Lung (tissue), 12 donors: ENCODE data around the gene SLC15A1. TPM values are rescaled to one million over a fixed set of nuclear protein-coding genes. Genes with fewer than 3 reads are reported as not detected.

Source experiments
- ATAC-seq: fragments of 200-7000 bp; cut with Tn5 transposase; one replicate; pipeline ENCODE4 v1.9.1; 2020; ENCODE audit warnings: moderate number of reproducible peaks; ENCODE audit not compliant: insufficient read depth, low FRiP score
- DNase-seq, 3 donors: peaks; one replicate each; pipeline ENCODE4 v3.0.0-alpha.2; 2013 to 2017
- H3K27ac ChIP-seq, 2 donors: one replicate each; pipeline ENCODE4 v1.5.1; 2013; ENCODE audit warnings: mild to moderate bottlenecking in 2 of 2, moderate library complexity in 2 of 2, control low read depth in 1 of 2, inconsistent platforms in 1 of 2, low read depth in 1 of 2, low read length in 1 of 2
- H3K27me3 ChIP-seq, 3 donors: one replicate each; pipeline ENCODE4 v1.5.1; 2013; ENCODE audit warnings: low read length in 2 of 3; ENCODE audit not compliant: control insufficient read depth in 3 of 3, insufficient read depth in 3 of 3
- H3K36me3 ChIP-seq, 4 donors: one replicate each; pipeline ENCODE4 v1.5.1; 2013; ENCODE audit warnings: low read length in 4 of 4, mild to moderate bottlenecking in 1 of 4, moderate library complexity in 1 of 4; ENCODE audit not compliant: control insufficient read depth in 4 of 4, insufficient read depth in 4 of 4
- H3K4me1 ChIP-seq, 5 donors: one replicate each; pipeline ENCODE4 v1.5.1; 2013; ENCODE audit warnings: low read length in 5 of 5, mild to moderate bottlenecking in 2 of 5, moderate library complexity in 1 of 5; ENCODE audit not compliant: control insufficient read depth in 5 of 5, insufficient read depth in 5 of 5
- H3K4me3 ChIP-seq: one replicate; pipeline ENCODE4 v1.5.1; 2013; ENCODE audit warnings: mild to moderate bottlenecking, control low read depth, moderate library complexity
- H3K9ac ChIP-seq, 2 donors: one replicate each; pipeline ENCODE4 v1.5.1; 2013; ENCODE audit warnings: low read length in 2 of 2, control low read depth in 1 of 2; ENCODE audit not compliant: insufficient read depth in 1 of 2
- H3K9me3 ChIP-seq, 4 donors: one replicate each; pipeline ENCODE4 v1.5.1; 2013; ENCODE audit warnings: low read length in 3 of 4, mild to moderate bottlenecking in 1 of 4, moderate library complexity in 1 of 4; ENCODE audit not compliant: control insufficient read depth in 4 of 4, insufficient read depth in 3 of 4
- CTCF ChIP-seq: IDR thresholded peaks from 2 replicates; pipeline ENCODE4 v1.5.1; 2012; ENCODE audit warnings: mild to moderate bottlenecking; ENCODE audit errors: control extremely low read depth, extremely low read depth
- WGBS, 2 donors: extraction: QIAGEN DNeasy Blood & Tissue Kit; methylation state at CpG; one replicate each; pipeline ENCODE4 v1.1.7; 2013; 5-methylcytosine and 5-hydroxymethylcytosine counted together
- polyA plus RNA-seq, 2 donors: library from polyadenylated mRNA; stranded (reverse); fragments of 200-250 nt; gene quantifications; one replicate each; pipeline ENCODE4 v1.2.1, GENCODE V29; 2013
- total RNA-seq, 2 donors: library from RNA; depleted of rRNA in 1 of 2; stranded (reverse); fragments of >200 nt in 1 of 2; gene quantifications; one replicate each; pipeline ENCODE4 v1.2.1, GENCODE V29; 2014 to 2021
- donor health status: control.
- donor health status: control.
- donor health status: Bipolar disorder and iron deficiency.
- donor health status: healthy.
- donor health status: DM: yes; HTN: yes; CAD: no.

The SLC15A1 gene
- total and polyA plus RNA-seq, 4 donors = 0.01 to 1.4 (median 0.31) TPM; not detected in 1

GRCh38 chr13:98781470-98781869, 29.0 kb upstream of the SLC15A1 start:
- H3K9ac ChIP-seq = no peak overlapping the region
- H3K27me3 ChIP-seq = no peaks in the 10 kb centered on the region
- ATAC-seq = no peak
- H3K36me3 ChIP-seq = no peaks in the 10 kb centered on the region
- DNase-seq = no peak
- H3K4me3 ChIP-seq = no peak overlapping the region
- peaks cover 0 to 1% (median 0%) of the 10 kb centered on the region in 5 donors for H3K4me1 ChIP-seq
- no peak overlapping the region for H3K27ac ChIP-seq
- no peak for TF ChIP-seq CTCF
- no peaks in the 10 kb centered on the region for H3K9me3 ChIP-seq
- 88 to 89% methylated on average over 11 of the region's 11 CpGs for WGBS, 2 donors

- H3K9ac ChIP-seq = no peak overlapping the region
- H3K9me3 ChIP-seq = no peaks in the 10 kb centered on the region
- DNase-seq (no peak), ATAC-seq (no peak)
- no peaks in the 10 kb centered on the region for H3K36me3 ChIP-seq
- H3K4me3 ChIP-seq = no peak overlapping the region
- H3K4me1 ChIP-seq = peaks cover 0 to 1% (median 0%) of the 10 kb centered on the region in 5 donors
- H3K27ac ChIP-seq = no peak overlapping the region
- TF ChIP-seq CTCF = no peak
- WGBS, 2 donors = 86 to 91% methylated on average over 11 of the region's 11 CpGs
- H3K27me3 ChIP-seq = no peaks in the 10 kb centered on the region
These were observed 28.6 kb upstream of the SLC15A1 start for GRCh38 chr13:98781045-98781444.

GRCh38 chr13:98780451-98780850, 28.0 kb upstream of the SLC15A1 start:
- WGBS, 2 donors = 38 to 51% methylated on average over 2 of the region's 2 CpGs
- Histone ChIP-seq H3K4me3 (no peak overlapping the region), H3K9me3 (no peaks in the 10 kb centered on the region), H3K4me1 (peaks cover 0 to 1% (median 0%) of the 10 kb centered on the region in 5 donors), H3K9ac (no peak overlapping the region), H3K36me3 (no peaks in the 10 kb centered on the region), H3K27ac (no peak overlapping the region), H3K27me3 (no peaks in the 10 kb centered on the region)
- DNase-seq = no peak
- no peak for TF ChIP-seq CTCF
- ATAC-seq = no peak

- Histone ChIP-seq H3K9ac (no peak overlapping the region), H3K9me3 (no peaks in the 10 kb centered on the region), H3K4me1 (no peaks in the 10 kb centered on the region), H3K36me3 (no peaks in the 10 kb centered on the region), H3K27ac (no peak overlapping the region), H3K27me3 (no peaks in the 10 kb centered on the region), H3K4me3 (no peak overlapping the region)
- no peak for TF ChIP-seq CTCF
- DNase-seq (no peak), ATAC-seq (no peak)
- WGBS, 2 donors = 79 to 82% methylated on average over 1 of the region's 1 CpG
These were observed 27.2 kb upstream of the SLC15A1 start for GRCh38 chr13:98779695-98780094.
